GM21529 (cell line): ENCODE data around the gene LRRC8A.
"Not testable (repeated sequence)": the region's sequence is repeated elsewhere in the genome, so short reads cannot be mapped to it uniquely, and the experiment has no call there.

Experiments
- ATAC-seq: cut with Tn5 transposase; IDR thresholded peaks from one replicate; pipeline ENCODE4 v1.9.1; 2021; ENCODE audit not compliant: unreplicated experiment

The LRRC8A gene

GRCh38 chr9:128919402-128920089 is 37.6 kb downstream of the LRRC8A start:
- no peak for ATAC-seq

- no peak for ATAC-seq
These were observed 38.6 kb downstream of the LRRC8A start, which contains the start of gene PHYHD1 for GRCh38 chr9:128920381-128921058. Gene PHYHD1, plus strand, starts transcription at chr9:128920982. Its CDS starts 1,342 bp downstream, at chr9:128922324.

GRCh38 chr9:128921881-128922763 is 40.2 kb downstream of the LRRC8A start:
- no peak for ATAC-seq

- no peak for ATAC-seq
These were observed 41.6 kb downstream of the LRRC8A start for GRCh38 chr9:128923493-128923883.

- no peak for ATAC-seq
These were observed 45.9 kb downstream of the LRRC8A start for GRCh38 chr9:128927731-128928411.

- no peak for ATAC-seq
These were observed 46.7 kb downstream of the LRRC8A start for GRCh38 chr9:128928624-128929023.

GRCh38 chr9:128929560-128929959 is 47.6 kb downstream of the LRRC8A start:
- ATAC-seq = no peak

- ATAC-seq = no peak
These were observed 51.8 kb downstream of the LRRC8A start for GRCh38 chr9:128933731-128934130.

GRCh38 chr9:128936171-128936865 is 54.4 kb downstream of the LRRC8A start:
- no peak for ATAC-seq

- ATAC-seq = no peak
These were observed 55.6 kb downstream of the LRRC8A start for GRCh38 chr9:128937310-128938165.

GRCh38 chr9:128940271-128940921 is 58.5 kb downstream of the LRRC8A start:
- ATAC-seq = no peak

- no peak for ATAC-seq
These were observed 59.2 kb downstream of the LRRC8A start for GRCh38 chr9:128940946-128941755.

GRCh38 chr9:128943832-128944620 is 62.1 kb downstream of the LRRC8A start:
- no peak for ATAC-seq

- not testable (repeated sequence) for ATAC-seq
These were observed 63.0 kb downstream of the LRRC8A start for GRCh38 chr9:128944966-128945365.

GRCh38 chr9:128945798-128946501 is 64.0 kb downstream of the LRRC8A start:
- no peak for ATAC-seq

- ATAC-seq = peak; percentile 10
These were observed 64.8 kb downstream of the LRRC8A start for GRCh38 chr9:128946571-128947276.
